ENCODE data around the gene CCDC71L.

CCDC71L gene

DNA sequence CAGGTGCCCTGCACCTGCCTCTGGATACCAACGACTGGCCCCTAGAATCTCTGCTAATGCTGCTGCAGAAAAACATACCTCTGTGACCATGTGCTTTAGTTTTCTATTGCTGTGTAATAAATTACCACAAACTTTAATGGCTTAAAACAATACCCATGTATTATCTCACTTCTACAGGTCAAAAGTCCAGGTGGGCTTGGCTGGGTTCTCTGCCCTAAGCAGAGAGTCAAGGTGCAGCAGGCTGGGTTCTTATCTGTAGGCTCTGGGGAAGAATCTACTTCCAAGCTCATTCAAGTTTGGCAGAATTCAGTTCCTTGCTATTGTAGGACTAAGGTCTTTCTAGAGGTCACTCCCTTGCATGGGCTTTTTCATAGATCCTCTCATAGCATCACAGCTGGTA is 52.3 kb downstream of the CCDC71L start:
- no peak for TF ChIP-seq TAF1 (IDR thresholded peaks at IDR 0.05; ENCODE audit: low read depth)
- no peak for TF ChIP-seq CEBPB (IDR thresholded peaks at IDR 0.05)
